ENCODE measurements around the gene NOL4L. TPM values are rescaled to one million over a fixed set of nuclear protein-coding genes. Genes with fewer than 3 reads are reported as not detected.

Gene NOL4L
- total and polyA plus RNA-seq, 4 donors: 7.9 to 20.6 (median 12.2) TPM

DNA sequence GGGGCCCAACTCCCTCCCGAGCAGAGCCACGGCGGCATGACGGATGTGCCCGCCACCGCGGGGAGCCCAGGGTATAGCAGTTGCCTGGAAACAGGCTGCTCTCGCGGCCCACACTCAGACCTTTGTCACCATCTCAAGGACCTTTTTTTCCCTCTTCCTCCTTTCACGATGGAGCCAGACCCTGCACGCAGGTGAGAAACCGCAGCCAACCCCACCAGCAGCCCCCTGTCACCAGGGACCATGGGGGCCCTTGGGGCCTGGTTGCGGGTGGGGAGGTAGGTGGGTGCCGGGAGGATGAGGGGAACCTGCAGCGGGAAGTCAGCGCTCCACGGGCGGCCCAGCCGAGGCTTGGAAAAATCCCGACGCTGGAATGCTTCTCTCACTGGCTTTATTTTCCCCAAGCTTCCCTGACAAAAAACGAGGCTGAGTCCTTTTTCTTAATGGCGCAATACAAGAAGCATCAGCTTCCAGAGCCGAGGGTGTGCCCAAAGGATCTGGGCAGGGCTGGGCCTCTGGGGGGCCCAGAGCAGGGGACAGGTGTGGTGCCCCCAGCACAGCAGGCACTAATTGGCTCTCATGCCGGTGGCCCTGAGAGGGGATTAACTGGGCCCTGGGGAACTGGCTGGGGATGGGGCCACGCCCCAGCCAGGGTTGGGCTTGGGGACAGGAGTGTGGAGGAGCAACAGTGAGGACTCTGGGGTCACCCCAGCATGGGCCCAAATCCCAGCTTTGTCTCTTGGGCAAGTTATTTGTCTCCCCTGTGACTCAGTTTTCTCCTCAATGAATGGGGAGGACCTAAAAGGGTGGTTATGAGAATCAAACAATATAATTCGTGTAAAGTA lies 23.9 kb downstream of the NOL4L start:
- Histone ChIP-seq H3K27me3 (ENCODE audit: control insufficient read depth in 3 of 3, insufficient read depth in 3 of 3, low read length in 2 of 3) (no peaks in the 10 kb centered on the region), H3K4me3 (no peak overlapping the region), H3K9me3 (ENCODE audit: control insufficient read depth in 4 of 4, insufficient read depth in 3 of 4, low read length in 3 of 4) (no peaks in the 10 kb centered on the region), H3K36me3 (ENCODE audit: control insufficient read depth in 4 of 4, insufficient read depth in 4 of 4, low read length in 4 of 4) (no peaks in the 10 kb centered on the region), H3K27ac (ENCODE audit: low read depth in 1 of 2, low read length in 1 of 2) (no peak overlapping the region), H3K4me1 (ENCODE audit: control insufficient read depth in 5 of 5, insufficient read depth in 5 of 5, low read length in 5 of 5) (peaks cover 0 to 14% (median 5%) of the 10 kb centered on the region in 5 donors), H3K9ac (ENCODE audit: insufficient read depth in 1 of 2, low read length in 2 of 2) (no peak overlapping the region)
- TF ChIP-seq, protein P1, sequence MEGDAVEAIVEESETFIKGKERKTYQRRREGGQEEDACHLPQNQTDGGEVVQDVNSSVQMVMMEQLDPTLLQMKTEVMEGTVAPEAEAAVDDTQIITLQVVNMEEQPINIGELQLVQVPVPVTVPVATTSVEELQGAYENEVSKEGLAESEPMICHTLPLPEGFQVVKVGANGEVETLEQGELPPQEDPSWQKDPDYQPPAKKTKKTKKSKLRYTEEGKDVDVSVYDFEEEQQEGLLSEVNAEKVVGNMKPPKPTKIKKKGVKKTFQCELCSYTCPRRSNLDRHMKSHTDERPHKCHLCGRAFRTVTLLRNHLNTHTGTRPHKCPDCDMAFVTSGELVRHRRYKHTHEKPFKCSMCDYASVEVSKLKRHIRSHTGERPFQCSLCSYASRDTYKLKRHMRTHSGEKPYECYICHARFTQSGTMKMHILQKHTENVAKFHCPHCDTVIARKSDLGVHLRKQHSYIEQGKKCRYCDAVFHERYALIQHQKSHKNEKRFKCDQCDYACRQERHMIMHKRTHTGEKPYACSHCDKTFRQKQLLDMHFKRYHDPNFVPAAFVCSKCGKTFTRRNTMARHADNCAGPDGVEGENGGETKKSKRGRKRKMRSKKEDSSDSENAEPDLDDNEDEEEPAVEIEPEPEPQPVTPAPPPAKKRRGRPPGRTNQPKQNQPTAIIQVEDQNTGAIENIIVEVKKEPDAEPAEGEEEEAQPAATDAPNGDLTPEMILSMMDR (IDR thresholded peaks at IDR 0.05; ENCODE audit: control extremely low read depth, extremely low read depth): no peak
- WGBS, 2 donors: 26 to 43% methylated on average over 27 of the region's 27 CpGs
- ATAC-seq (ENCODE audit: insufficient read depth, low FRiP score): no peak
- peak in 2 of 3 donors; percentile 34 to 41 for DNase-seq

- DNase-seq (no peak), ATAC-seq (ENCODE audit: insufficient read depth, low FRiP score) (no peak)
- Histone ChIP-seq H3K36me3 (ENCODE audit: control insufficient read depth in 4 of 4, insufficient read depth in 4 of 4, low read length in 4 of 4) (no peaks in the 10 kb centered on the region), H3K4me1 (ENCODE audit: control insufficient read depth in 5 of 5, insufficient read depth in 5 of 5, low read length in 5 of 5) (peaks cover 0 to 14% (median 5%) of the 10 kb centered on the region in 5 donors), H3K27me3 (ENCODE audit: control insufficient read depth in 3 of 3, insufficient read depth in 3 of 3, low read length in 2 of 3) (no peaks in the 10 kb centered on the region), H3K9me3 (ENCODE audit: control insufficient read depth in 4 of 4, insufficient read depth in 3 of 4, low read length in 3 of 4) (no peaks in the 10 kb centered on the region), H3K9ac (ENCODE audit: insufficient read depth in 1 of 2, low read length in 2 of 2) (no peak overlapping the region), H3K27ac (ENCODE audit: low read depth in 1 of 2, low read length in 1 of 2) (no peak overlapping the region), H3K4me3 (no peak overlapping the region)
- TF ChIP-seq, protein P1 (IDR thresholded peaks at IDR 0.05; ENCODE audit: control extremely low read depth, extremely low read depth): no peak
- 70 to 72% methylated on average over 9 of the region's 9 CpGs for WGBS, 2 donors
Observed at GRCh38 chr20:32560482-32560988, 24.6 kb downstream of the NOL4L start.

GRCh38 chr20:32559753-32560380 lies 25.3 kb downstream of the NOL4L start:
- Histone ChIP-seq H3K27ac (ENCODE audit: low read depth in 1 of 2, low read length in 1 of 2) (no peak overlapping the region), H3K9ac (ENCODE audit: insufficient read depth in 1 of 2, low read length in 2 of 2) (no peak overlapping the region), H3K9me3 (ENCODE audit: control insufficient read depth in 4 of 4, insufficient read depth in 3 of 4, low read length in 3 of 4) (no peaks in the 10 kb centered on the region), H3K27me3 (ENCODE audit: control insufficient read depth in 3 of 3, insufficient read depth in 3 of 3, low read length in 2 of 3) (no peaks in the 10 kb centered on the region), H3K36me3 (ENCODE audit: control insufficient read depth in 4 of 4, insufficient read depth in 4 of 4, low read length in 4 of 4) (no peaks in the 10 kb centered on the region), H3K4me1 (ENCODE audit: control insufficient read depth in 5 of 5, insufficient read depth in 5 of 5, low read length in 5 of 5) (peaks cover 0 to 14% (median 3%) of the 10 kb centered on the region in 5 donors), H3K4me3 (no peak overlapping the region)
- DNase-seq (no peak), ATAC-seq (ENCODE audit: insufficient read depth, low FRiP score) (no peak)
- TF ChIP-seq, protein P1 (IDR thresholded peaks at IDR 0.05; ENCODE audit: control extremely low read depth, extremely low read depth): no peak
- 89 to 91% methylated on average over 16 to 21 of the region's 21 CpGs for WGBS, 2 donors

Data from lung (tissue), 12 donors.